HepG2 (cell line): ENCODE results near the gene MYL9. TPM values are rescaled to one million over a fixed set of nuclear protein-coding genes. Genes with fewer than 3 reads are reported as not detected.

Experiments
- ADNP ChIP-seq: sonication (generic); formaldehyde crosslinking; IDR thresholded peaks from 2 replicates; pipeline ENCODE4 v1.4.0; 2020; ENCODE audit warnings: missing genetic modification reagents
- EED ChIP-seq: sonication (generic); formaldehyde crosslinking; IDR thresholded peaks from 2 replicates; pipeline ENCODE4 v1.5.0; 2020; ENCODE audit warnings: mild to moderate bottlenecking, missing genetic modification reagents
- ELF4 ChIP-seq: sonication (generic); formaldehyde crosslinking; IDR thresholded peaks from 2 replicates; pipeline ENCODE4 v1.5.0; 2020; ENCODE audit warnings: missing genetic modification reagents, mild to moderate bottlenecking, moderate library complexity, borderline replicate concordance
- FLYWCH1 ChIP-seq: sonication (generic); formaldehyde crosslinking; IDR thresholded peaks from 2 replicates; pipeline ENCODE4 v1.8.1; 2023; ENCODE audit warnings: mild to moderate bottlenecking, missing genetic modification reagents
- FOXA1 ChIP-seq, 2 experiments: fragments of 450-650 bp in 1 of 2; sonication (generic) in 1 of 2; formaldehyde crosslinking in 1 of 2; IDR thresholded peaks; 2 replicates each; pipeline versions ENCODE4 v1.4.0 to v1.6.1; 2016 to 2020; ENCODE audit warnings: missing genetic modification reagents in 1 of 2
- FOXM1 ChIP-seq: sonication (generic); formaldehyde crosslinking; IDR thresholded peaks from 2 replicates; pipeline ENCODE4 v1.5.0; 2020; ENCODE audit warnings: missing genetic modification reagents
- GATAD2A ChIP-seq: IDR thresholded peaks from 2 replicates; pipeline ENCODE4 v1.6.1; 2016
- HHEX ChIP-seq: IDR thresholded peaks from 2 replicates; pipeline ENCODE4 v1.6.1; 2016; ENCODE audit warnings: control low read depth
- HIVEP1 ChIP-seq: sonication (generic); formaldehyde crosslinking; IDR thresholded peaks from 2 replicates; pipeline ENCODE4 v1.4.0; 2020; ENCODE audit warnings: mild to moderate bottlenecking, missing genetic modification reagents
- JARID2 ChIP-seq: sonication (generic); formaldehyde crosslinking; IDR thresholded peaks from 2 replicates; pipeline ENCODE4 v1.8.1; 2023; ENCODE audit warnings: missing genetic modification reagents, inconsistent platforms; ENCODE audit not compliant: insufficient replicate concordance
- MAFF ChIP-seq: IDR thresholded peaks from 2 replicates; pipeline ENCODE4 v1.6.1; 2011; ENCODE audit warnings: low read depth, low read length, improper control_type of control experiment
- NBN ChIP-seq: fragments of 450-650 bp; conservative IDR thresholded peaks from 2 replicates; pipeline ENCODE4 v1.6.1; 2017
- NFRKB ChIP-seq: fragments of 450-650 bp; IDR thresholded peaks from 2 replicates; pipeline ENCODE4 v1.6.1; 2017
- PAWR ChIP-seq: sonication (generic); formaldehyde crosslinking; IDR thresholded peaks from 2 replicates; pipeline ENCODE4 v1.4.0; 2020; ENCODE audit warnings: missing genetic modification reagents, mild to moderate bottlenecking, borderline replicate concordance
- PHB2 ChIP-seq: fragments of 450-650 bp; IDR thresholded peaks from 2 replicates; pipeline ENCODE4 v1.6.1; 2018; ENCODE audit not compliant: partially characterized antibody
- PHF5A ChIP-seq: IDR thresholded peaks from one replicate; pipeline ENCODE4 v1.6.1; 2018; ENCODE audit warnings: low read depth, missing genetic modification reagents; ENCODE audit not compliant: unreplicated experiment
- RFX1 ChIP-seq: fragments of 450-650 bp; IDR thresholded peaks from 2 replicates; pipeline ENCODE4 v1.6.1; 2017
- TEAD2 ChIP-seq: sonication (generic); formaldehyde crosslinking; IDR thresholded peaks from 2 replicates; pipeline ENCODE4 v1.9.0; 2021; ENCODE audit warnings: missing genetic modification reagents
- XBP1 ChIP-seq: sonication (generic); formaldehyde crosslinking; IDR thresholded peaks from 2 replicates; pipeline ENCODE4 v1.5.0; 2020; ENCODE audit warnings: missing genetic modification reagents
- ZBTB10 ChIP-seq: sonication (generic); formaldehyde crosslinking; IDR thresholded peaks from 2 replicates; pipeline ENCODE4 v1.4.0; 2020; ENCODE audit warnings: missing genetic modification reagents, borderline replicate concordance
- ZNF207 ChIP-seq: fragments of 450-650 bp; IDR thresholded peaks from 2 replicates; pipeline ENCODE4 v1.6.1; 2016; ENCODE audit warnings: antibody characterized with exemption, borderline replicate concordance
- ZNF431 ChIP-seq: sonication (generic); formaldehyde crosslinking; IDR thresholded peaks from 2 replicates; pipeline ENCODE4 v1.9.0; 2022; ENCODE audit warnings: missing genetic modification reagents, low read depth, mild to moderate bottlenecking, borderline replicate concordance
- ZNF605 ChIP-seq: sonication (generic); formaldehyde crosslinking; IDR thresholded peaks from 2 replicates; pipeline ENCODE4 v1.8.0; 2022; ENCODE audit warnings: mild to moderate bottlenecking, missing genetic modification reagents
- polyA plus RNA-seq, 8 experiments: library from polyadenylated mRNA; depleted of rRNA in 3 of 8; stranded (reverse) in 7 of 8; unstranded in 1 of 8; fragments of >200 nt; fragmentation: Illumina TruSeq in 4 of 8; extraction: Trizol in 4 of 8; gene quantifications; 2 replicates each; pipeline versions ENCODE4 v1.2.1 to v1.2.3, GENCODE V29; 2011 to 2016; ENCODE audit warnings: low read depth in 4 of 8, missing spikeins in 1 of 8, mixed read lengths in 1 of 8; ENCODE audit not compliant: insufficient read depth in 1 of 8
- total RNA-seq, 5 experiments: library from RNA; depleted of rRNA; stranded (reverse); fragments of >200 nt; fragmentation: Illumina TruSeq; extraction: Trizol; gene quantifications; 2 replicates each; pipeline ENCODE4 v1.2.3, GENCODE V29; 2016; ENCODE audit warnings: low read depth in 1 of 5
- TF ChIP-seq, protein P1 (sequence below): sonication (generic); formaldehyde crosslinking; IDR thresholded peaks from 2 replicates; pipeline ENCODE4 v1.5.1; 2020; ENCODE audit warnings: mild to moderate bottlenecking, missing genetic modification reagents, moderate library complexity
- TF ChIP-seq, protein P2 (sequence below): sonication (generic); formaldehyde crosslinking; conservative IDR thresholded peaks from 2 replicates; pipeline ENCODE4 v1.8.0; 2022; ENCODE audit warnings: missing genetic modification reagents
- TF ChIP-seq, protein P3 (sequence below): sonication (generic); formaldehyde crosslinking; IDR thresholded peaks from 2 replicates; pipeline ENCODE4 v1.4.0; 2020; ENCODE audit warnings: missing genetic modification reagents; ENCODE audit errors: not compliant biosample characterization

The MYL9 gene
- total and polyA plus RNA-seq, 2 of the 13 experiments (the other 11 are each of a cell fraction or from before 2014, with no cell fraction given): 0.87 to 2.2 TPM

DNA sequence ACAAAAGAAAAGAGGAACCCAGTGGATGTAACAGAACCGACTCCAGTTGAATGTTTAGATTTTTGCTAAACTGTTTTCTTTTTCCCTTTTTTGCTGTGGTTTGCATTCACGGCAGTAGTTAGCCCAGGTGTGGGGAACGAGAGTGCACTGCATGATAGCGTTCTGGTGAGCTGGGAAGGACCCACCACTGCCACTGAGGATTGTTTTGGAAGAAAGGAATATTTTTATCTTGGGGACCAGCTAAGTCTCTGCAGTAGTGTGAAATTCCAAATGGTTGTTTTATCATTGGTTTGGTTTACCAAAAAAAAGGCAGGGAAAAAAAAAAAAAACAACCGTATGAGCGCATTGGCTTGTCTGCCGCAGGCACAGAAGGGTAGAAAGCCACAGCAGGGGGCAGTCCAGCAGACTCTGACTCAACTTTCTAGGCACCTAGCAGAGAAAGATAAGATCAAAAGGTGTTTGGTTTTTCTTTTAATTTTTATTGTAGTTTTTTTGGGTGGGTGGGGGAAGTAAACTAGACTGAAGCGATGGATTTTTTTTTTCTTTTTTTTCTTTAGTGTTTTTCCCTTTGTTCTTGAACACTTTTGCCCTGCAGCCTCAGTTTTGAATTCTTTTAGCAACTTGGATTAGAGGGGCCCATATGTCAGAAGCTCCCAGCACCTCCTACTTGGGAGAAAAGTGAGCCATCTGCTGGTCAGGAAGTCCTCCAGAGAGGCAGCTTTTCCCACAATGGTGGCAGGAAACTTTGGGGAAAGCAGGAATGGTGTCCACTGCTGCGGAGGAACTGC, 50.7 kb downstream of the MYL9 start (continued):
- no peak for TF ChIP-seq ADNP (CRISPR knock-in tag)
- TF ChIP-seq JARID2 (CRISPR knock-in tag): no peak
- TF ChIP-seq NBN: no peak
- TF ChIP-seq, protein P1, sequence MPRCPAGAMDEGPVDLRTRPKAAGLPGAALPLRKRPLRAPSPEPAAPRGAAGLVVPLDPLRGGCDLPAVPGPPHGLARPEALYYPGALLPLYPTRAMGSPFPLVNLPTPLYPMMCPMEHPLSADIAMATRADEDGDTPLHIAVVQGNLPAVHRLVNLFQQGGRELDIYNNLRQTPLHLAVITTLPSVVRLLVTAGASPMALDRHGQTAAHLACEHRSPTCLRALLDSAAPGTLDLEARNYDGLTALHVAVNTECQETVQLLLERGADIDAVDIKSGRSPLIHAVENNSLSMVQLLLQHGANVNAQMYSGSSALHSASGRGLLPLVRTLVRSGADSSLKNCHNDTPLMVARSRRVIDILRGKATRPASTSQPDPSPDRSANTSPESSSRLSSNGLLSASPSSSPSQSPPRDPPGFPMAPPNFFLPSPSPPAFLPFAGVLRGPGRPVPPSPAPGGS (CRISPR knock-in tag): no peak
- TF ChIP-seq PHB2: no peak
- no peak for TF ChIP-seq PHF5A (CRISPR knock-in tag)
- no peak for TF ChIP-seq ZBTB10
- no peak for TF ChIP-seq TEAD2
- no peak for TF ChIP-seq FOXM1 (CRISPR knock-in tag)
- TF ChIP-seq, protein P2, sequence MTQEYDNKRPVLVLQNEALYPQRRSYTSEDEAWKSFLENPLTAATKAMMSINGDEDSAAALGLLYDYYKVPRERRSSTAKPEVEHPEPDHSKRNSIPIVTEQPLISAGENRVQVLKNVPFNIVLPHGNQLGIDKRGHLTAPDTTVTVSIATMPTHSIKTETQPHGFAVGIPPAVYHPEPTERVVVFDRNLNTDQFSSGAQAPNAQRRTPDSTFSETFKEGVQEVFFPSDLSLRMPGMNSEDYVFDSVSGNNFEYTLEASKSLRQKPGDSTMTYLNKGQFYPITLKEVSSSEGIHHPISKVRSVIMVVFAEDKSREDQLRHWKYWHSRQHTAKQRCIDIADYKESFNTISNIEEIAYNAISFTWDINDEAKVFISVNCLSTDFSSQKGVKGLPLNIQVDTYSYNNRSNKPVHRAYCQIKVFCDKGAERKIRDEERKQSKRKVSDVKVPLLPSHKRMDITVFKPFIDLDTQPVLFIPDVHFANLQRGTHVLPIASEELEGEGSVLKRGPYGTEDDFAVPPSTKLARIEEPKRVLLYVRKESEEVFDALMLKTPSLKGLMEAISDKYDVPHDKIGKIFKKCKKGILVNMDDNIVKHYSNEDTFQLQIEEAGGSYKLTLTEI (CRISPR knock-in tag): no peak
- TF ChIP-seq RFX1: no peak
- TF ChIP-seq, protein P3, sequence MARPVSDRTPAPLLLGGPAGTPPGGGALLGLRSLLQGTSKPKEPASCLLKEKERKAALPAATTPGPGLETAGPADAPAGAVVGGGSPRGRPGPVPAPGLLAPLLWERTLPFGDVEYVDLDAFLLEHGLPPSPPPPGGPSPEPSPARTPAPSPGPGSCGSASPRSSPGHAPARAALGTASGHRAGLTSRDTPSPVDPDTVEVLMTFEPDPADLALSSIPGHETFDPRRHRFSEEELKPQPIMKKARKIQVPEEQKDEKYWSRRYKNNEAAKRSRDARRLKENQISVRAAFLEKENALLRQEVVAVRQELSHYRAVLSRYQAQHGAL (CRISPR knock-in tag): no peak
- TF ChIP-seq ELF4 (CRISPR knock-in tag): no peak
- TF ChIP-seq EED: no peak
- no peak for TF ChIP-seq HIVEP1 (CRISPR knock-in tag)
- TF ChIP-seq FOXA1 (IDR thresholded peaks at IDR 0.05): no peak
- TF ChIP-seq FOXA1 (CRISPR knock-in tag; IDR thresholded peaks at IDR 0.05): no peak
- no peak for TF ChIP-seq MAFF
- no peak for TF ChIP-seq PAWR
- no peak for TF ChIP-seq ZNF431 (CRISPR knock-in tag)
- TF ChIP-seq GATAD2A (CRISPR knock-in tag): no peak
- TF ChIP-seq ZNF207: no peak
- no peak for TF ChIP-seq HHEX
- TF ChIP-seq XBP1 (CRISPR knock-in tag): no peak
- no peak for TF ChIP-seq NFRKB
- no peak for TF ChIP-seq FLYWCH1
- 0 out of 2 replicates have a peak, but pooled peaks have one; percentile 32 for TF ChIP-seq ZNF605 (CRISPR knock-in tag)
